ENCODE data around the gene PSD.

The PSD gene

GRCh38 chr10:102400598-102401341, 17.8 kb downstream of the PSD start:
- no peak for DNase-seq (ENCODE audit: low spot score)
- H3K36me3 Mint-ChIP-seq (ENCODE audit: low read depth): peaks cover 47% of the 10 kb centered on the region
- no peaks in the 10 kb centered on the region for H3K27me3 Mint-ChIP-seq (ENCODE audit: low read depth)
- peaks cover 21% of the 10 kb centered on the region for H3K4me1 Mint-ChIP-seq (ENCODE audit: low read depth)
- H3K4me3 Mint-ChIP-seq: no peak overlapping the region
- H3K9me3 Mint-ChIP-seq: no peaks in the 10 kb centered on the region
- H3K27ac Mint-ChIP-seq: no peak overlapping the region

DNA sequence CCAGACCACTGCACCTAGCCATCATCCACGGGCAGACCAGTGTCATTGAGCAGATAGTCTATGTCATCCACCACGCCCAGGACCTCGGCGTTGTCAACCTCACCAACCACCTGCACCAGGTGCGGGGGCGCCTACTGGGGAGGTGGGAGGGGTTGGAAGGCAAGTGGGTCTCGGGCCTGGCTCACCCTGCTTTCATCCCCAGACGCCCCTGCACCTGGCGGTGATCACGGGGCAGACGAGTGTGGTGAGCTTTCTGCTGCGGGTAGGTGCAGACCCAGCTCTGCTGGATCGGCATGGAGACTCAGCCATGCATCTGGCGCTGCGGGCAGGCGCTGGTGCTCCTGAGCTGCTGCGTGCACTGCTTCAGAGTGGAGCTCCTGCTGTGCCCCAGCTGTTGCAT, 18.5 kb downstream of the PSD start:
- peaks cover 21% of the 10 kb centered on the region for H3K4me1 Mint-ChIP-seq (ENCODE audit: low read depth)
- peaks cover 49% of the 10 kb centered on the region for H3K36me3 Mint-ChIP-seq (ENCODE audit: low read depth)
- no peaks in the 10 kb centered on the region for H3K27me3 Mint-ChIP-seq (ENCODE audit: low read depth)
- no peak for DNase-seq (ENCODE audit: low spot score)
- no peaks in the 10 kb centered on the region for H3K9me3 Mint-ChIP-seq
- H3K4me3 Mint-ChIP-seq: peak overlapping the region; percentile 64
- H3K27ac Mint-ChIP-seq: no peak overlapping the region

DNA sequence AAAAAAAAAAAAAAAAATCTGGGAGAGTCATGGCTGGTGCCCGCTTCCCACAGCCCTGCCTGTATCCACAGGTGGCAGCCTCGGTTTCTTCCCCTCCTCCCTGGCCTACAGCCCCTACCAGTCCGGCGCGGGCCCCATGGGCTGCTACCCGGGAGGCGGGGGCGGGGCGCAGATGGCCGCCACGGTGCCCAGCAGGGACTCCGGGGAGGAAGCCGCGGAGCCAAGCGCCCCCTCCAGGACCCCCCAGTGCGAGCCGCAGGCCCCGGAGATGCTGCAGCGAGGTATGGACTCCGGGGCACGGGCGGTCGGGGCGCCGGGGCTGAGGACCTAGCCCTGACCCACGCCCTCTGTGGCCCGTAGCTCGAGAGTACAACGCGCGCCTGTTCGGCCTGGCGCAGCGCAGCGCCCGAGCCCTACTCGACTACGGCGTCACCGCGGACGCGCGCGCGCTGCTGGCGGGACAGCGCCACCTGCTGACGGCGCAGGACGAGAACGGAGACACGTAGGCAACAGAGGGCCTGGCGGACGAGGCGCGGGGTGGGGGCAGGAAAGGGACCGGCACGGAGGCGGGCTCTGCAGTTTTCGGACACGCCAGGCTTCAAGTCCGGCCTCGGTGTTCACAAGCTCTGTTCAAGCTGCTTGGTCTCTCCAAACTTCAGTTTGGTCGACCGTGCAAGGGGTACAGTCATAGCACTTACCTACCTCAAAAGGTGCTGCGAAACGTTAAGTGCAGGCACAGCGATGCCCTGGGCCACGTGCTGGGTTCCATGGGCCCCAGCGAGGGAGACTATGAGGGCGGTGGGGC, 19.2 kb downstream of the PSD start:
- peaks cover 21% of the 10 kb centered on the region for H3K4me1 Mint-ChIP-seq (ENCODE audit: low read depth)
- peaks cover 51% of the 10 kb centered on the region for H3K36me3 Mint-ChIP-seq (ENCODE audit: low read depth)
- H3K27ac Mint-ChIP-seq: peak overlapping the region; percentile 75
- DNase-seq (ENCODE audit: low spot score): peak; percentile 90
- no peaks in the 10 kb centered on the region for H3K27me3 Mint-ChIP-seq (ENCODE audit: low read depth)
- H3K4me3 Mint-ChIP-seq: peak overlapping the region; percentile 89
- no peaks in the 10 kb centered on the region for H3K9me3 Mint-ChIP-seq

GRCh38 chr10:102398172-102399020, 20.2 kb downstream of the PSD start:
- Mint-ChIP-seq H3K9me3 (no peaks in the 10 kb centered on the region), H3K4me1 (ENCODE audit: low read depth) (peaks cover 23% of the 10 kb centered on the region), H3K27ac (peak overlapping the region; percentile 56), H3K36me3 (ENCODE audit: low read depth) (peaks cover 51% of the 10 kb centered on the region), H3K27me3 (ENCODE audit: low read depth) (no peaks in the 10 kb centered on the region), H3K4me3 (peak overlapping the region; percentile 89)
- no peak for DNase-seq (ENCODE audit: low spot score)

GRCh38 chr10:102397222-102398171, 21.1 kb downstream of the PSD start:
- no peak for DNase-seq (ENCODE audit: low spot score)
- Mint-ChIP-seq H3K9me3 (no peaks in the 10 kb centered on the region), H3K4me1 (ENCODE audit: low read depth) (peaks cover 30% of the 10 kb centered on the region), H3K36me3 (ENCODE audit: low read depth) (peaks cover 51% of the 10 kb centered on the region), H3K27ac (peak overlapping the region; percentile 98), H3K4me3 (peak overlapping the region; percentile 89), H3K27me3 (ENCODE audit: low read depth) (no peaks in the 10 kb centered on the region)

DNA sequence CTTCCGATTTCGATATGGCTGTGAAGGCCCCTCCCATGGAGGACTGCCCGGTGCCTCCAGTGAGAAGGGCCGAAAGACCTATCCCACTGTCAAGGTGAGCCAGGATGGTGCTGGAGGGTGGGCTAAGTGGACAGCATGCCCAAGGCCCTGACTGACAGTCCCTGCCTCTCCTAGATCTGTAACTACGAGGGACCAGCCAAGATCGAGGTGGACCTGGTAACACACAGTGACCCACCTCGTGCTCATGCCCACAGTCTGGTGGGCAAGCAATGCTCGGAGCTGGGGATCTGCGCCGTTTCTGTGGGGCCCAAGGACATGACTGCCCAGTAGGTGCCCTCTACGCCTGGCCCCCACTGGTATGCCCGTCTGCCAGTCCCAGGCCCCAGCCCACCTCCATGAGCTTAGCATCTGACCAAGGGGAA, 21.8 kb downstream of the PSD start:
- H3K4me1 Mint-ChIP-seq (ENCODE audit: low read depth): peaks cover 30% of the 10 kb centered on the region
- H3K27me3 Mint-ChIP-seq (ENCODE audit: low read depth): no peaks in the 10 kb centered on the region
- peak overlapping the region; percentile 98 for H3K27ac Mint-ChIP-seq
- no peak for DNase-seq (ENCODE audit: low spot score)
- no peaks in the 10 kb centered on the region for H3K9me3 Mint-ChIP-seq
- H3K4me3 Mint-ChIP-seq: peak overlapping the region; percentile 89
- peaks cover 47% of the 10 kb centered on the region for H3K36me3 Mint-ChIP-seq (ENCODE audit: low read depth)

DNA sequence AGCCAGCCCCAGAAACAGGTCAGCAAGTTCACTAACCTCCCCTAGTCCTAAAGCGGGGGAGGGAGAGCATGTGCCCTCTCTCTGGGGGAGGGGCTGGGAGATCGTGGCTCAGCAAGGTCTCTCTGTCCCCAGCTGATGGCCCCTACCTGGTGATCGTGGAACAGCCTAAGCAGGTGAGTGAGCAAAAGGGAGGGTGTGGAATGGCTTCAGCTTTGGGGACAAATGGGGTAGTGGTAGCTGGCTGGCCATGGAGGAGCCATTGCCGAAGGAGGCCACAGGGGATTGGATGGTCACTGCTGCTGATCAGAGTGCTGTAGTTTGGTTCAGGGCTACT, 22.3 kb downstream of the PSD start:
- Mint-ChIP-seq H3K4me3 (peak overlapping the region; percentile 89), H3K4me1 (ENCODE audit: low read depth) (peaks cover 30% of the 10 kb centered on the region), H3K9me3 (no peaks in the 10 kb centered on the region), H3K27me3 (ENCODE audit: low read depth) (no peaks in the 10 kb centered on the region), H3K27ac (peak overlapping the region; percentile 98), H3K36me3 (ENCODE audit: low read depth) (peaks cover 44% of the 10 kb centered on the region)
- no peak for DNase-seq (ENCODE audit: low spot score)

GRCh38 chr10:102395400-102396316, 22.9 kb downstream of the PSD start, which contains the start of gene NFKB2:
TSS of gene NFKB2 (plus strand) at chr10:102395705. CDS start at chr10:102395960, 255 bp downstream.
- Mint-ChIP-seq H3K27me3 (ENCODE audit: low read depth) (peaks cover 3% of the 10 kb centered on the region), H3K36me3 (ENCODE audit: low read depth) (peaks cover 42% of the 10 kb centered on the region), H3K4me3 (peak within 1 kb of the TSS; percentile 89), H3K9me3 (no peaks in the 10 kb centered on the region), H3K27ac (peak within 1 kb of the TSS; percentile 98), H3K4me1 (ENCODE audit: low read depth) (peaks cover 30% of the 10 kb centered on the region)
- DNase-seq (ENCODE audit: low spot score): peak; percentile 89

- Mint-ChIP-seq H3K36me3 (ENCODE audit: low read depth) (peaks cover 36% of the 10 kb centered on the region), H3K27me3 (ENCODE audit: low read depth) (peaks cover 3% of the 10 kb centered on the region), H3K4me3 (peak overlapping the region; percentile 89), H3K4me1 (ENCODE audit: low read depth) (peaks cover 30% of the 10 kb centered on the region), H3K9me3 (no peaks in the 10 kb centered on the region), H3K27ac (peak overlapping the region; percentile 98)
- DNase-seq (ENCODE audit: low spot score): peak; percentile 68
Measured at GRCh38 chr10:102394801-102395399, 23.7 kb downstream of the PSD start.

- Mint-ChIP-seq H3K27me3 (ENCODE audit: low read depth) (peaks cover 3% of the 10 kb centered on the region), H3K27ac (peak overlapping the region; percentile 98), H3K36me3 (ENCODE audit: low read depth) (peaks cover 31% of the 10 kb centered on the region), H3K9me3 (no peaks in the 10 kb centered on the region), H3K4me1 (ENCODE audit: low read depth) (peaks cover 30% of the 10 kb centered on the region), H3K4me3 (peak overlapping the region; percentile 89)
- peak; percentile 99 for DNase-seq (ENCODE audit: low spot score)
Measured at GRCh38 chr10:102394079-102394800, 24.3 kb downstream of the PSD start.

DNA sequence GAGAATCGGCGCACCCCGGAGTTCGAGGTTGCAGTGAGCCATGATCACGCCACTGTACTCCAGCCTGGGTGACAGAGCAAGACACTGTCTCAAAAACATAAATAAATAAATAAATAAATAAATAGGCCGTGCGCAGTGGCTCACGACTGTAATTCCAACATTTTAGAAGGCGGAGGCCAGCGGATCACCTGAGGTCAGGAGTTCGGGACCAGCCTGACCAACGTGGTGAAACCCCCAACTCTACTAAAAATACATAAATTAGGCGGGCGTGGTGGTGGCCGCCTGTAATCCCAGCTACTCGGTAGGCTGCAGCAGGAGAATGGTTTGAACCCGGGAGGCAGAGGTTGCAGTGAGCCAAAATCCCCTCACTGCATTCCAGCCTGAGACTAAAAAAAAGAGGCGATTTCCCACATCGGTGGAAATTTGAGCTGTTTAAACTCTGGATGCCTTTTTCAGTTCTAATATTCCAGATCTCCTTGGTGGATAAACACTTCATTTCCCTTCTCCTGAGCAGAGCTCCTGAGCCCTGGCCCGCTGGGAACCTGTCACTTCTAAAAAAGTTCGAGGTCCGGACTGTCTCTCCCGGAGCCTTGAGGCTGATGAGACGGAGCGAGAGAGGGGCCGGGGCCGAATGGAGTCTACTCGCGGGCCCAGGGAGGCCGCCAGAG, 25.0 kb downstream of the PSD start:
- Mint-ChIP-seq H3K4me1 (ENCODE audit: low read depth) (peaks cover 30% of the 10 kb centered on the region), H3K36me3 (ENCODE audit: low read depth) (peaks cover 30% of the 10 kb centered on the region), H3K27me3 (ENCODE audit: low read depth) (peaks cover 3% of the 10 kb centered on the region), H3K27ac (peak overlapping the region; percentile 98), H3K4me3 (peak overlapping the region; percentile 89), H3K9me3 (no peaks in the 10 kb centered on the region)
- DNase-seq (ENCODE audit: low spot score): no peak
